Nephron (organoid): ENCODE results near the gene ARPC2.

Experiments used
- H3K27ac Mint-ChIP-seq, 3 experiments: 2 replicates each; pipeline ENCODE4 v1.8.0; 2020; ENCODE audit warnings: mixed read lengths in 3 of 3, mild to moderate bottlenecking in 2 of 3, moderate library complexity in 1 of 3
- H3K27me3 Mint-ChIP-seq: 2 replicates; pipeline ENCODE4 v1.8.0; 2021; ENCODE audit warnings: low read depth, mild to moderate bottlenecking, moderate library complexity, mixed read lengths
- H3K36me3 Mint-ChIP-seq: 2 replicates; pipeline ENCODE4 v1.8.0; 2020; ENCODE audit warnings: low read depth, mixed read lengths
- H3K4me1 Mint-ChIP-seq: 2 replicates; pipeline ENCODE4 v1.8.0; 2020; ENCODE audit warnings: mixed read lengths
- H3K4me3 Mint-ChIP-seq, 3 experiments: 2 replicates each; pipeline ENCODE4 v1.8.0; 2020; ENCODE audit warnings: mild to moderate bottlenecking in 3 of 3, mixed read lengths in 3 of 3, moderate library complexity in 2 of 3
- H3K9me3 Mint-ChIP-seq: 2 replicates; pipeline ENCODE4 v1.8.0; 2020; ENCODE audit warnings: mixed read lengths
- TF ChIP-seq, protein P1 (sequence below), 3 experiments: fragments of 200-600 bp; sonication (generic); IDR thresholded peaks; one replicate each; pipeline ENCODE4 v1.5.0; 2021; ENCODE audit warnings: antibody characterized with exemption in 3 of 3; ENCODE audit not compliant: unreplicated experiment in 3 of 3

Gene ARPC2

DNA sequence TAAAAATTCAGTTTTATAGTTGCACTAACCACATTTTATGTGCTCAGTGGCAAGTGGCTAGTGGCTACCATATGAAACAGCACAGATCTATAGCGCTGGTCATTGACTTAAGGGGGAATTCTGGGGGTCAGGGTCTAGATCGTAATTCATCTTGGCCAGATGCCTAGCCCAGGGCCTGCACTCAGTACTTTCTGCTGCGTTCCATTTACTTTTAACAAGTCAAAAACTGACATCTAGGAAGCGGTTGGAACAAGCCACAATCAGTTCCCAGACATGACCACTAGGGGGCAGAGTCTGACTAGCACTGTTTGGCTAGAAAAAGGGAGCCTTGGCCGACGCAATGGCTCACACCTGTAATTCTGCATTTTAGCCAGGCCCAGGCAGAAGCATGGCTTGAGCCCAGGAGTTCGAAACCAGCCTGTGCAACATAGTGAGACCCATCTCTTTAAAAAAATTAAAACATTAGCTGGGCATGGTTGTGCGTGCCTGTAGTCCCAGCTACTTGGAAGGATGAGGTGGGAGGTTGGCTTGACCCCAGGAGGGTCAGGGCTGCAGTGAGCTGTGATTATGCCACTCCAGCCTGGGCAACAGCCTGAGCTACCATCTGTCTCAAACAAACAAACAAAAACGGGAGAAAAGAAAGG, 84.3 kb downstream of the ARPC2 start:
- no peaks in the 10 kb centered on the region for H3K36me3 Mint-ChIP-seq
- H3K27ac Mint-ChIP-seq, result peak overlapping the region; percentile 62 to 85 (median 62)
- H3K4me1 Mint-ChIP-seq, result peaks cover 2% of the 10 kb centered on the region
- TF ChIP-seq, protein P1, sequence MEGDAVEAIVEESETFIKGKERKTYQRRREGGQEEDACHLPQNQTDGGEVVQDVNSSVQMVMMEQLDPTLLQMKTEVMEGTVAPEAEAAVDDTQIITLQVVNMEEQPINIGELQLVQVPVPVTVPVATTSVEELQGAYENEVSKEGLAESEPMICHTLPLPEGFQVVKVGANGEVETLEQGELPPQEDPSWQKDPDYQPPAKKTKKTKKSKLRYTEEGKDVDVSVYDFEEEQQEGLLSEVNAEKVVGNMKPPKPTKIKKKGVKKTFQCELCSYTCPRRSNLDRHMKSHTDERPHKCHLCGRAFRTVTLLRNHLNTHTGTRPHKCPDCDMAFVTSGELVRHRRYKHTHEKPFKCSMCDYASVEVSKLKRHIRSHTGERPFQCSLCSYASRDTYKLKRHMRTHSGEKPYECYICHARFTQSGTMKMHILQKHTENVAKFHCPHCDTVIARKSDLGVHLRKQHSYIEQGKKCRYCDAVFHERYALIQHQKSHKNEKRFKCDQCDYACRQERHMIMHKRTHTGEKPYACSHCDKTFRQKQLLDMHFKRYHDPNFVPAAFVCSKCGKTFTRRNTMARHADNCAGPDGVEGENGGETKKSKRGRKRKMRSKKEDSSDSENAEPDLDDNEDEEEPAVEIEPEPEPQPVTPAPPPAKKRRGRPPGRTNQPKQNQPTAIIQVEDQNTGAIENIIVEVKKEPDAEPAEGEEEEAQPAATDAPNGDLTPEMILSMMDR (IDR thresholded peaks at IDR 0.05; ENCODE audit: unreplicated experiment in 3 of 3), result peak; percentile 95 to 97 (median 95)
- no peaks in the 10 kb centered on the region for H3K27me3 Mint-ChIP-seq
- H3K9me3 Mint-ChIP-seq, result no peaks in the 10 kb centered on the region
- no peak overlapping the region for H3K4me3 Mint-ChIP-seq
